CD4-positive, alpha-beta T cell treated with Interleukin-17A for 1 hour (primary cell): ENCODE results near the gene ARID3C.

Source experiments
- DNase-seq: peaks from one replicate; pipeline ENCODE4 v3.0.0-alpha.2; 2020

Gene ARID3C

DNA sequence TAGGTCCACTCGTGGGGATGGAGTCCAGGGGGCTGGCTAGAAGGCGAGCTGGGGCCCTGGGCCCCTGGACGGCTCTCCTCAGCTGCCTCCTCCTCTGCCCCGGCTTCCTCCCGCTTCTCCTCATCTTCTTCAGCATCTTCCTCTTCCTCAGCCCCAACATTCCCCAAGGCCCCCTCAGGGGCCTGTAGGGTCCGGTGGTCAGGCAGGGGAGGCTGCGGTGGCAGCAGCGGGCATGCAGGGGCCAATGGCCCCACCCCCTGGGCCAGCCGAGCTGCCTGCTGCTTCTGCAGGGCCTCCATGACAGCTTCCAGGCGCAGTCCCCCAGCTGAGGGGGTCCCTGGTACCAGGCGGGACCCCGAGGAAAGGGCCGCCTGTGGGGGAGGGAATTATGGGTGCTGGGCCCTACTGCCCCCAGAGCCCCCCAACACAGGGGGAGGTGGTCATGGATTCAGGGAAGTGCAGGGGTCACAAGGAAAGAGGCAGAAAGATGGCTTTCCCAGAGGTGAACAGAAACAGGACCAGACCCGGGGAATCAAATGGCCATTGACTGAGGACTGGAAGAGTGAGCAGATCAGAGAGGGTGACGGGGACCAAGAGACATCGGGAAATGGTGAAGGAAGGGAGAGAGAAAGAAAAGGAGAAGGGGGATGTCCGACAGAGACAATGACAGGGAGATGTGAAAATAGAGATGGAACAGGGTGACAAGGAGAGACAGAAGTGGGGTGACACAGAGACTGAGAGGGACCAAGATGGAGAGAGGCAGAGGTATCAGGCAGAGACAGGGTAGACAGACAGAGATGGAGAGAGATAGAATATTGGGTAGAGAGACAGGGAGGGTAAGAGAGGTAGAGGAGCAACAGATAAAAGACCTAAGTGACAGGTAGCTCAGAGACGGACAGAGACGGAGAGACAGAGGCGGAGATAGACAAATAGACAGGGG, 880 bp downstream of the ARID3C start:
- no peak for DNase-seq

DNA sequence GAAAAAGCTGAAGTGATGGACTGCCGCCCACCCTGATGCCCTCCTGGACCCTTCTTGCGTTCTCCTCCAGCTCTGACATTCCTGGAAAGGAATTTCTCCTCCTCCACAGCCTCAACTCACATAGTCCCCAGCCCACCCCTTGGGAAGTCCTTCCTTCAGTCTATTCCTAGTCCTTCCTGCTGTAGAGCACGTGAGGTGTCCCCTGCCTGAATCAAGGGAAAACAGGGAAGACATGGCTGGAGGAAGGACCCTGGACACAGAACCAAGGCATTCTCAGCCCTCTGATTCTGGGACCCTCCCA, 3.7 kb downstream of the ARID3C start:
- DNase-seq = no peak

DNA sequence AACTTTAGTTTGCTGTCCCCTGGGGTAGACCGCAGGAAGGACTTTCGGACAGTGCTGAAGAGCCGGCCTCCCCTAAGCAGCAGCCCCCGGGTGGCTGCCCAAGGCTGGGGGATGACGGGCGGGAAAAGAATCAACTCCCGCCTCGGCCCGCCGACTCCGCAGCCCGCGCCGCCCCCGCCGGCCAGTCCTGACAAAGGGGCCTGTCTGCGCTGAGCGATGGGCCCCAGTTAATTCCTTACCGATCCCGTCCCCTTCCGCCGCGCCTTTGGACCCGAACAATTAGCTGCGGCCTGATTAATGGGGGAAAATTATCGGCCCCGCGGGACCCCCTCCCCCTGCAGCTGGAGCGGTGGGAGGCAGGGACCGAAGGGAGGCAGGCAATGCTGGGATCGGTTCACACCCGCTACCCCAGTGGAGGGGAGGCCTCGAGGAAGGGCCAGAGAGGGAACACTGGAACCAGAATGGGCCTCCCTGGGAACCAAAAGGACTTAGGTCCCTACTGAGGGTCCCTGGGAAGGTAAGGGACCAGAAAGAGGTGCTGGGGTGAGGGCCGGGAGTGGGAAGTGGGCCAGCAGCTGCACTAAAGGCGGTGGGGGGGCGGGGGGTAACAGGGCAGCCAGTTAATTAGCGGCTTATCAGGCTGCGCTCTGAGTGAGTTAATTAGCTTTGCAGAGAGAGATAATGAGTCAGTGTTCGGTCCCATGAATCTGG, 4.2 kb downstream of the ARID3C start:
- DNase-seq = no peak

DNA sequence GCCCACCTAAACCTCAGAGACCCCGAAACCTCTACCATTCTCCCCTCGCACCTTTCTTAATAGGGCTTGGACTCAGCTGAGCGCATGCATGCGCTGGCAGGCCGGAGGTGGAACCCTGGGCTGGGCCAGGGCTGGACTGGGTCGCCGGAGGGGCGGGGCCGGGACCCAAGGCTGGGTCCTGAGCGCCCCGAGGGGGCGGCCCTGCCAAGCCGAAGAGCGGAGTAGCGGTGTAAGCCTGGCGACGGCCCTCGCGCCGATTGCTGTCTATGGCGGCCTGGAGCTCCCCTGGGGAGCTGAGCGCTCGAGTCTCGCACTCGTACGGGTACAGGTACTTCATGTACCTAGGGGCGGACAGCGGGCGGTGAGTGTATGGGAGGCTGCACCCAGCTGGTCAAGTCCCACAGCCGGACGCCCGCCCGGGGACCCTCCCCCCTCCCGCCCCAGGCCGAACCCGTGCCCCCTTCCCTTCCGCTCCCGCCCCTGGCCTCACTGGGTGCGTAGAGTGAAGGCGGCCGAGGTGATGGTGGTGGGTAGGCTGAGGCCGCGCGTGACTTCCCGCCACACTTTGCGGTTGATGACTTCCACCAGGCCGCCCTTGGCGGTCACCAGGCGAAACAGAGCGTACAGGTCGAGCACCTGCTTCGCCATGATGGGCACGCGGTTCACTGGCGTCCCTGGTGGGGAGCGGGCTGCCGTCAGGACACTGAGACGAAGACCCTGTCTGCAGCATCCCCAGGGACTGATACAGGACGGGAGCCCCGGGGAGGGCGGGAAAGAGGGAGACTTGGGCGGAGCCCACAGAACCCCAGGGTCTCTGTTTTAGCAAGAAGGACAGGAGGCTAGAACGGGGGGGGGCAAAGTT, 5.3 kb downstream of the ARID3C start:
- DNase-seq = no peak

DNA sequence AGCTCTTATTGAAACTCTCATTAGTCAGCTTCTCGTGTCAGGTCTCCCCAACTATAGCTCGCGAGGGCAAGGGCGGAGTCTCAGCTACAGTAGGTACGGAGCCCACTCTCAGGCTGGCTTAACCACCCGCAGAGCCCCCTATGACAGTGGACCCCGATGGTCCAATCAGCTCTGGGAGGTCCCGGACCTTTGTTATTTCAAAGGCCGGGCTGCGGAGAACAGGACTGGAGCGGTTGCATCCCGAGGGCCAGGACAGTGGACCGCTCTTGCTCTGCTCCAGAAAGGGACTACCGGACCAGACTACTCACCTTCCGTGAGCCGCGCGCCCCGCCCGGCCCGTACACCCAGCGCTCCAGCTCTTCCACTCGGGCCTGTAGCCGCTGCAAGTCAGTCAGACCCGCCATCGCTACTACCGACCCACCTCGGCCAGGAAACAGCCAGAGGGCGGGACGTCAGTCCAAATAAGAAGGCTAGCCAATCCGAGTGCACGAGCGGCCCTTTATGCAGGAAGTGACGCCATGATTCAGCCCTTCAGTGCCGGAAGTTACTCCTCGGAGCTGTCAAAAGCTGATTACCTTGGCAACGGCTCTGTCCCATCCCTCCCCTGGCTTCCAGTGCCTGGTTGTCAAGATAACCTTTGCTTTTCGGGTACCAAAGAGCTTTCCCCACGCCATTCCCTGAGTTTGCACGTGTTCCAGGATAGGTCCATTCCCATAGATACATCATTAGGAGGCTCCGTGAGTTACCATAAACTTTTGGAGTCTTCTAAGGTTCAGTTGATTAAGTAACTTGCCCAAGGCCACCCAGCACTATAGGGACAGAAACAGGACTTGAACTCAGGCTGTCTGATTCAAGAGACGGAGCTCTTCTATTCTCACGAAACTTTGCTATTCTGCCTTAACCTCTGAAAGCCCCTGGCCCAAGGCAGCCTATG, 8.5 kb downstream of the ARID3C start, which contains the start of gene DCTN3:
Gene DCTN3, minus strand, starts transcription at position 435 of the 934 bp plus-strand sequence. Its CDS starts 31 bp downstream, at position 404.
- peak; percentile 96 for DNase-seq

DNA sequence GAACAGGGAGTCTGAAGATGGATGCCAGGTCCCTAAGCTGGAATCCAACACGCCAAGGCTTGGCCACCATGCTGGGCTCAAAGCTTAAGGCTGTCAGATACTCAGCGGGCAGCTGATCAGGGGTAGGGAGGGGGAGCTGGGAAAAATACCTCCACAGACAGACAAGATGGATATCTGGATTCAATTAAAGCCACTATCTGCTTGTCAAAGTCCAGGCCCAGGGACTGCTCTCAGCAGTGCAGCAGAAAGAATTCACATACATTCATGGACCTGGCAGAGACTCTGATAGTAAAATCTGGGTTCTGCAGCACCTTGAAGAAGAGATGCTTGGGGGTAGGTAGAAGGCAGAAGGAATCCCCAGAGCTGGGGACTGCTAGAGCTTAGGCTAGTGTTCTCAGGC, 13.7 kb downstream of the ARID3C start:
- DNase-seq = no peak

DNA sequence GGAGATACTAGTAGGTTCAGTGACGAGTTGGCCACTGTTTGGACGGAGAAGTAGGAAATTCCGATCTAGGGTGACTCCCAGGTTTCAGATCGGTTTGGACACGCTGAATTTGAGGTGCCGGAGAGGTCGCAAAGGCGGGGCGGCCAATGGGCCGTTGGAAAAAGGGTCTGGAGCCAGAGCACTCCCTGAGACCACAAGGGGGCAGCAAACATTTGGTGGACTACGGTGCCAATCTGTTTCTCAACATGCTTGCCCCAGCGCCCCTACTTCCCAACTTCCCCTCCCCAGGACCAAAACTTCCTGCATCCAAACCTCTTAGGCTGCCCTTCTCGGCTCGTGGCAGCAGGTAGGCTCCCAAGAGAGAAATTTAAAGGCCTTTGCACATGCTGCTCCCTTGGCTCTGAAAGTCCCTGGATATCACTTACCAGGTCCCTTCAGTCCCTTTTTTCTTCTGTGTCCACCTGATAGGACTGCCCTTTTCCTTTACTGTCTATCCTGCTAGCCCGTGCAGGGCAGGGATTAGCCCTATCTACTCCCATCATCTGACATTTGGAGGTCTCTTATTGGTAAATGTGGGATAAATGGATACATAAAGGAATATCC, 16.0 kb downstream of the ARID3C start:
- peak; percentile 77 for DNase-seq

DNA sequence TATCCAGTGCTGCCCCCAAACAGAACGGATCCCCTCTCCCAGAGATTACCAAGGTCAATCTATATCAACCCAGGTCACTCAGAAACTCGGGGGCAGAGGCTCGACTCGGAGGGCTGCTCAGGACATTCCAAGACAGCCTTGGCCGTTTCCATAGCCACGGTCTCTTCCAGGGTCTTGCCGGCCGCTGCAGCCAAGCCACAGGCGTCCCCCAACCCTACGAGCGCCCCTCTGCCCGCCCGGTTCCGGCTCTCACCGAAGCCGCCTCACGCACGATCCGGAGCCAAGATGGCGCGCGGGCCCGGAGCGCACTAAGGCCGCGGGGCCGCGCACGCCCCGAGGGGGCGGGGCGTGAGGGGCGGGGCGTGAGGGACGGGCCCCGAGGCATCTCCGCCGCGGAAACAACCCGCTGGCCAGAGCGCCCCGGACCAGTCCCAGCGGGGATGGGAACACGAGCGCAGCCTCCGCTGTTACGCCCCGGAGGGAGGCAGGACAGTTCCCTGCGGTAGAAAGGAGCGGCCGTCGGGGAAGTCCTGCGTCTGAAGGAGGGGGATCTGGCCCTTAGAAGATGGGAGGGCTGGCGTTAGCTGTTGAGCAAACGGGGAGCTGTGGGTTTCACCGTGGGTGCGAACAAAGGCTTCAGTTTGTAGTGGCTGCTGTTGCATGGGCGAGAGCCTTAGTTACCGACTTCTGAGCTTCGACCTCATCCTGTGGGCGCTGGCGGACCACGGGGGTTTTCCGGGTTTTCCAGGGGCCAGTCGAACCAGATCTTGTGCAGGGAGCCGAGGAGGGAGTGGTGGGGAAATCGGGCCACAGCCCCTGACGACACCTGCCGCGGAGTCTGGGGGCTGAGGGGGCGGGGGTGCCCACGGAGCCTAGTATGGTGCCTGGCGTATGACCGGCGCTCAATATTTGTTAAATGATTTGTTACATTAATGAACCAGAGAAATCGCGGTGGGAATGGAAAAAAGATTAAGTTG, 16.8 kb downstream of the ARID3C start, which contains the start of gene RPP25L:
Gene RPP25L, minus strand, starts transcription at position 287 of the 977 bp plus-strand sequence. CDS start 801 bp downstream, outside the sequence.
- peak; percentile 85 for DNase-seq

DNA sequence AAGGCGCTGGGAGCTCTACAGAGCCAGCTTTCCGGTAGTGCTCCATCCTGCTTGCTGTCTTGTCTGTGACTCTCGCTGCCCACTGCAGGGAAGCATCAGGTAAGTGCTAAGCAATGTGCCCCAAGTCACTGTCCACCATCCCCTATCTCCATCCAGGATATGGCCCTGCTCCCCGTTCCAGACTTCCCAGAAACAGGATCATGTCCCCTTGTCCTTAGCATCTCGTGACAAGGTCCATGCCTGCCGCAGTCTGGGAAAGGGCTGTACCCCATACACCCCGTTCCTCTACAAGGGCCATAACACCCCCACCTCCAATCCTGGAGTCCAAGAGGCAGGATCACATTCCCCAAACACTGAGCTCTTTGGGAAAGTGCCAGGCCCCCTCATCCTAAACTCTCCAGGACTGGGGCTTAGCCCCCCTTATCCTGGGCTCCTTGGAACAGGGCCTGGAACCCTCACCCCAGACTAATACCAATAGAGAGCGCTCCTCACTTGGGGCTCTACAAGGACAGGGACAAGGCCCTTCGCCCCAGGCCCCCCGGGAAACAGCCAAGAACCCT, 17.5 kb downstream of the ARID3C start:
- no peak for DNase-seq

DNA sequence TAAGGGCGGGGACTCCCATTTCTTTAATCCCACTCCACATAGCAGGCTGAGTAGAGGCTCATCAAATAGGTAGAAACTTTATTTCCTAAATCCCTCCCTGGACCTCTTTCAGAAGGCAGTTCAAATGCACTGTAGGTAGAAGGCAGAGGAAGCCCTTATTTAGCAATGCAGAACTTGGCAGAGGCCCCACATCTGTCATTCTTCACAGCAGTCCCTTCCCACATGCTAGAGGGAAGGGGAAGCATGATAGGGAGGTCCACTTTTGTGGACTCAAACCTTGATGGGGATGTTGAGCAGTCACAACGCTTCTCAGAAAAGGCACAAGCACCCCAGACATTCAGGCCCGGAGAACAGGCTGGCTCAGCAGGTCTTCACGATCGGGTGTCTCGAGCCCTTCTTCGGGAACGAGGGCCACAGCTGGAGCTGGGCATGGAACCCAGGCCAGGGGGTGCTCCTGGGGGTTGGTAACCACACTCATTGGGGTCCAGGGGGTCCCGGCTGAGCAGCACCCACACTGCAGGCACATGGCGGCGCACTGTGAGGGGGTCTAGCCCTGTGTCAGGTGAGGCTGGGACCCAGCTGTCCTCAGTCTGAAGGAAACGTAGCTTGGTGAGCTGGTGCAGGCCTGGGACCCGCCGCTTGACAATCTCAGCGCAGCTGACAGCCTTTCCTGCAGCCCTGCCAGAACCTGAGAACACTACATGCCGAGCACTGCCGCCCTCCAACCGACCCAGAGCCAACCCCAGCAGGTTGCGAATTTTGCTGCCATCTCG, 18.2 kb downstream of the ARID3C start:
- no peak for DNase-seq

DNA sequence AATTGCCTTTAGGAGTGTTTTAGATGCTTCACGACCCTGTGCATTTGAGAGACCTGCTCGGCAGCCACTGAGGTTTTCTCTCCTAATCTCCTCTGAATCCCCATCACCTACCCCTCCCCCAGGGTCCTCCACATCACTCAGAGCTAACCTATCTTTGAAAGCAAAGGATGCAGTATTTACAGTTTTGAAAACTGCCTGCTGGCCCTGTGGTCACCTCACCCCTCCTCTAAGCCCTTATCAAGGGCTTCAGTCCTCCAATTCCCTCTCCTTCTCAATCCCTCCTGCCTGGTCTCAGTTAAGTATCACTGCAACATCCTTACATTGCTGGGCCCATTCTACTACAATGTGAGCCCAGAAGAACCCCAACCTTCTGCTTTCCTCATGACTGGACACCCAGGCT, 21.5 kb downstream of the ARID3C start:
- DNase-seq = no peak

DNA sequence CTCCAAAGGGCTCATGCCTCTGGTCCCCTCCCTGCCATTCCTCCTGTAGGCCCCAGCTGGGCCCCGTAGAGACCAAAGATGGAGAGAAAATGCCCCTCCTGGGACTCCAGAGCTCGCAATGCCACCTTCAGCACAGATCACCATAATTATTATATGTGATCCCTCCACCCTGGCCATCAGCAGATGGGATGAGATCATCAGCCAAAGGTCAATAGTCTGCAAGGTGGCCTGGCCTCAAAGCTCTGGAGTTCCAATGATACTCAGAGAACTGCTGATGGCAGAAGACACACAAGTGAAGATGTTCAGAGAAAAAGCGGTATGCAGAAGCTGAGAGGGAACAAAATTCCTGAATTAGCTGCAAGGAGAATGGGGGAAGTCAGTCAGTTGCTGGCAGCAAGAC, 22.0 kb downstream of the ARID3C start:
- DNase-seq = no peak

DNA sequence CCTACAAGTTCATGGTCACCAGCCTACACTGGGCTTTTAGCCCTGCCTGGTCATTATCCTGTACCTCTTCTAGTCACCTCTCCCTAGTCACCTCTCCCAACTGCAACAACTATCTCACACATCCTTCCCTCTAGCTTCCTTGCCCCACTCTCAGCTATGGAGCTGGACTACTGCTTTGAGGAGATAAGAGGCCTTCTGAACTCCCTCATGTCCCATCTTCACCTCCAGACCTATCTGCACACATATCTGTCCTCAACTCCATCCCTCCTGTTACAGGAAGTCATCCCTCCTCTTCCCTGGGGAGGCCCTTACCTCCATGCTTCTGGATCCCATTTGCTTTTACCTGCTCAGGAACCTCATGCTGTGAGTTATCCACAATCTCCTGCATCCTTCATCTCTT, 22.7 kb downstream of the ARID3C start:
- no peak for DNase-seq

DNA sequence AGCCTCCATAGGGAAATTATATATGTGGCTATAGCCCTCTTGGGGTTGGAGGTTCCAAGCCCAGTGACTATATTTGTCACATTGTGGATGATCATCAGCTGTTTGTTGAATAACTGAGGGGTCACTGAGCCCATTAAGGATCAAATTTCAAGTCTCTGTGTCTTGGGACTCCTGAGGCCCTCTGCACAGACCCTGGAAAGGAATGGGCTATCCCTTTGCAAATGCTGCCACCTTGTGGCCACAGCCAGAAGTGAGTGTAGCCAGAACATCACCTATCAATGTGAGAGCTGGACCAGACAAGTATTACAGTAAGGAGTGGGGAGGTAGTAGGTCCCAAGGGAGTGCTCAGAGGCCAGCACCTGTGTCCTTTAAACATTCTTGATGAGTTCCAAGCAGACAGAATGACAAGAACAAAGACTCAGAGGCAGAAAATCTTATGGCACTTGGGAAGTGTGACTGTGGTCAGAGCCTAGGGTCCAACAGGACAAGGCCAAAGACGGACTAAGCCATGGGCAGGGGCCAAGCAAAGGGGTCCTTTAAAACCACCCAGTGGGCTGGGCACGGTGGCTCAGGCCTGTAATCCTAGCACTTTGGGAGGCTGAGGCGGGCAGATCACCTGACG, 25.1 kb downstream of the ARID3C start:
- peak; percentile 85 for DNase-seq

DNA sequence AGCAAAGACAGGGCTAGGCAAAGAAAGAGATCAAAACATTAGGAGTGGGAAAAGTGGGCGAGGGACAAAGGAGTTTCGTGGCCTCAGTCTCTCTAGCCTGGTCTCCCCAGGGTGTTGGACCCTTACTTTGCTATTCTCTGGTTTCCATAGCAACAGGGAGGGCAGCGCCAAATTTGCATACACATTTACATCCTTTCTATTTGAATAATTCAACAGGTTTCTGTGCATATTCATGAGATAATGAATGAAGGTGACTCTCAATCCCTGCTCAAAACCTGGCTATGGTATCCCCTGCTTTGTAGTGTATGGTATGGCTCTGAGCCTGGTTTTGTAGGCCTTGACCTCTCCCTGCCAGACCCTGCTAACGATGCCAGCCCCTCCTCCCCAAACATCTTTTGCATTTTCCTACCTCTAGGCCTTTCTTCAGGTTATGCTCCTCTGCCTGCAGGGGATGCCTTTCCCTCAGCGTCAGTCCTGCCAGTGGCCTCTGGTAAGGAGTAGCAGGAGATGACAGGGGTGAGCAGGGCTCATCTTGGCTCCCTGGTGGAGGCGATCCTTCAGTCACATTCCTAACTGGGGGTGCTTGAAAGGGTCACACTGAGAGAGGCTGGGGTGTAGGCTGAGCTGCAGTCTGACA, 26.8 kb downstream of the ARID3C start:
- no peak for DNase-seq

DNA sequence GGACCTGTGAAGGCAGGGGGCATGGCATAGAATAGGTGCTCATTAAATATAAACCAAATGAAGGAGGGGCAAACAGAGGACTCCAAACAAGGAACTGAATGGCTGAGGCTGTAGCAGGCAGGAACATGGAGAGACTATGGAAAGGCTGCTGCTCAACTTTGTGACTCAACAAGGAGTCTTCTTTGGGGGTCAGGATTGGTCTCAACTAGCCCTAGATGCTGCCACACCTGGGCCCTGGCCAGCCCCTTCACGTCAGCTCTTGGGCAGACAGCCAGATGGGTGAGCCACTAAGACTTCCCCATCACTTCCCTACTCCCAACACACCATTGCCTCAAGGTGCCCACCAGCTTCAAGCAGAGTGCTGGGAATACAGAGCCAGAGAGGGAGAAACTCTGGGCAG, 28.0 kb downstream of the ARID3C start:
- DNase-seq = no peak

DNA sequence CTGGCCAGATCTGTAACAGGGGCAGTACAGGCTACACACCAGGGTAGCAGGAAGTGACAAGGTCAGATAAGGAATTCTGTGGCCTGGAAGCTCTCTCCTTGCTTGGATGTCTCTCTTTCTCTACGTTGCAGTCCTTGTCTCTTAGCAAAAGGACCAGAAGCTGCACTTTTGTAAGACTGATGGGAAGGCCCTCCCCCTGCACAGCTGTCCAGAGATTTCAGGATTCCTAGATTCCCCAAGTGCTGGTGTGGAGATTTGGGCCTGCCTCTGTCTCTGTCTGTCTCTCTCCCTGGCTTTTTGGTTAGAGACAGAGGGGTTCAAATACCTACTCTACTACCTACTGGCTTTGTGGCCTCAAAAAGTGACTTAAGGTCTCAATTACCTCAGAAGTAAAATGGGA, 29.3 kb downstream of the ARID3C start:
- DNase-seq = no peak

DNA sequence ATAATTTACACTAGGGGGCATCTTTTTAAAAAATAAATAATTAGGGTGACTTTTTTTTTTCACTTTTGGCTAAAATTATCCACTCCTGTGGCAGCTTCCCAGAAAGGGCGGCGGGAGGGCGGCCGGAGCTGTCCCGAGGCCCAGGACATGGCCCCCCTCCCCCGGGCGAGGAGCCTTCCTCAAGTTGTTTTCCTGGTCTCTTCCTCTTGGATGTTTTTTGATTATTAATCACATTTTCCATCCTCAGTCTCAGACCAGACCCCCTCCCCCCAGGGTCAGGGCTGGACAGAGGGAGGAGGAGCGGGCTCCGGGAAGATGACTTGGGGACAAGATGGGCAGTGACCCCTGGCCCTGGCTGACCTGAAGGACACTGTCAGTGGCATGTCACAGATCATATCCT, 34.7 kb downstream of the ARID3C start:
- DNase-seq = no peak
